ENCODE data around the gene DNM1L.
A peak's percentile ranks its signal among the peaks of the same experiment; 100 is the strongest.

The DNM1L gene

DNA sequence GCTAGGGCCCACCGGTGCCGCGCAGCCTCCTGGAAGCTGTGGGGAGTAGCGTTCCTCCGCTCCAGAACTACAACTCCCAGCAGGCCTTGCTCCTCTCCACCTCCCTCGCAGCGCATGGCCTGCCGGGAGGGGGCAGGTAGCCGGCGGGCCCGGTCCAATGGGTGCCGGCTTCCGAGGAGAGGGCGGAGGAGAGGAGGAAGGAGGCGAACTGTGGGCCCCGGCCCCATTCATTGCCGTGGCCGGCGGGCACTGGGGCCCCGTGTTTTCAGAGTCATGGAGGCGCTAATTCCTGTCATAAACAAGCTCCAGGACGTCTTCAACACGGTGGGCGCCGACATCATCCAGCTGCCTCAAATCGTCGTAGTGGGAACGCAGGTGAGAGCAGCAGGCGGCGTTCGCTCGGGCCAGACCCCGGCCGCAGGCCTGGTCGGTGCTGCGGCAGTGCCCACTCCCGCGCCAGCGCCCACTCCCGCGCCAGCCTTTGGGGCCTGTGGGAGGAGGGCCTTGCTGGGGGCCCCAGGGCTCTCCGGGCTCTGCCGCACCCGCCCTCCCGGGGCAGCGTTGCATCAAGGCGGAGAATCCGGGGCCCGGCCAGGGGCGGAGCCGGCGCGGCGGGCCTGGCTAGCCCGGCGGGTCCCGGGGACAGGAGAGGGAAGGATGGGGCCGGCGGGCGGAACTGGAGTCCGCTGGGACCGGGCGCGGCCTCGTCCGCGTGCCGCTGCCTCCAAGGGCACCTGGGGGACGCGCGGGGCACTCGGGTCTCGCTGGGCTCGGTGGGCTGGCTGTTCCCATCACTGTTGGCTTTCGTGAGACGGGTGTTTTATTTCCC, at the start of gene DNM1L:
TSS of gene DNM1L (plus strand) at position 211 of the 829 bp plus-strand sequence. CDS start at position 274, 63 bp downstream.
- DNase-seq: peak; percentile 95 to 97

- no peak for DNase-seq
Observed at GRCh38 chr12:32641287-32641901, 37.7 kb upstream of the DNM1L start.

DNA sequence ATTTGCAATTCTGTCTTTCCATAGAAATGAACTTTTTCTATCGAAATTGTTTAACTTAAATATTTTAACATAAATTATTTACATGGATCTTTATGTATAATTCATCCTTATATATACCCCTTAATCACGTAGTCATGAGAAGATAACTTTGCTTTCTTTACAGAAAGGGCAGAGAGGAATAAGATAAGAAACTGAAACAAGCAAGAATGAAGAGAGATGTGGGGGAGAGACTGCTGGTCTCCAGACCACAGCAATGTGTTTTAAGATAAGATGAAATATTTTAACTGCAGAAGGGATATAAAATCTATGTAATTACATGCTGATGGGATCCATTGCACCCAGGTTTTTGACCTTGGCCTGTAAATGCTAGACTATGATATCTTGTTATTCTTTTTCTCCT, 34.7 kb upstream of the DNM1L start:
- DNase-seq: no peak

DNA sequence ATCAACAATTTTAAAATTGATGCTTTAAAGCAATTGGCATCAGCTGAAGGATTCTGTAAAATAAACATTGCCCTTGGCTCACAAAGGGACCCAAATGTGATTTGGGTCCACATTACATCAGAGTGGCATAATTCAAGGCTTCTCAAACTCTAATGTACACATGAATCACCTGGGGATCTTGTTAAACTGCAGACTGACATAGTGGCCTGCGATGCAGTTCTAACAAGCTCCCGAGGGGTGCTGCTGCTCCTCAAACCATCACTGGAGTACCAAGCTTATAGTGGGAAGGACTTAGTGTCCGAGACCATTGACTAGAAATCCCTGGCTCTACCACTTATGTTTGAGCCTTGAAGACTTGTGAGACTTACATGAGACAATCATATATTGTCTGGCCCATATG, 31.8 kb upstream of the DNM1L start:
- no peak for DNase-seq

GRCh38 chr12:32650508-32650907, 28.6 kb upstream of the DNM1L start:
- DNase-seq: no peak

DNA sequence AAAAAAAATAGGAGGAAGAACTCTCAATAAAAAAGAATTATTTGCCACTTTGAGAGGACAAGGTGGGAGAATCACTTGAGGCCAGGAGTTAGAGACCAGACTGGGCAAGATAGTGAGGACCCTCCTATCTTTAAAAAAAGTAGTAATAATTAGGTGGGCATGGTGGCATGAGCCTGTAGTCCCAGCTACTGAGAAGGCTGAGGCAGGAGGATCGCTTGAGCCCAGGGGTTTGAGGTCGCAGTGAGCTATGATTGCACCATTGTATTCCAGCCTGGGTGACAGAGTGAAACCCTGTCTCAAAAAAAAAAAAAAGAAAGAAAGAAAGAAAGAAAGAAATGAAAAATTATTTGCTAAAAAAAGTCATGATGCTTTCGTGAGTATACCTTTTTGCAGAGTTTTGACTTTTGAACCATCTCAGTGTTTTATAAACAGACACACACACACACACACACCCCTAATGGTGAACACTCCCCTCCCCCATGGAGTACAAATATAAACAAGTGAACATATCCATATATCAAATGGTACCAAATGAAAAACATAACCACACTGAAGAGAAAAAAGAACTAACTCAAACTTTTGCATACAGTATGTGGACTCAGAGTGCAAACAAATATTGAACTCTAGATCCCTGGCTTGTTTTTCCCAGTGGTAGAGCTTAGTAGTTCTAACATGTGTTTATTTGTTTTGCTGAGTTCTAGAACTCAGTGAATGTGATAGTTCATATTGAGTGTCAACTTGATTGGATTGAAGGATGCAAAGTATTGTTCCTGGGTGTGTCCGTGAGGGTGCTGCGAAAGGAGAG, 27.7 kb upstream of the DNM1L start:
- no peak for DNase-seq

GRCh38 chr12:32651956-32652210, 27.2 kb upstream of the DNM1L start:
- DNase-seq: no peak

- no peak for DNase-seq
Observed at GRCh38 chr12:32659908-32660440, 19.1 kb upstream of the DNM1L start.

- no peak for DNase-seq
Observed at GRCh38 chr12:32661706-32662105, 17.4 kb upstream of the DNM1L start.

GRCh38 chr12:32662665-32663064, 16.4 kb upstream of the DNM1L start:
- no peak for DNase-seq

DNA sequence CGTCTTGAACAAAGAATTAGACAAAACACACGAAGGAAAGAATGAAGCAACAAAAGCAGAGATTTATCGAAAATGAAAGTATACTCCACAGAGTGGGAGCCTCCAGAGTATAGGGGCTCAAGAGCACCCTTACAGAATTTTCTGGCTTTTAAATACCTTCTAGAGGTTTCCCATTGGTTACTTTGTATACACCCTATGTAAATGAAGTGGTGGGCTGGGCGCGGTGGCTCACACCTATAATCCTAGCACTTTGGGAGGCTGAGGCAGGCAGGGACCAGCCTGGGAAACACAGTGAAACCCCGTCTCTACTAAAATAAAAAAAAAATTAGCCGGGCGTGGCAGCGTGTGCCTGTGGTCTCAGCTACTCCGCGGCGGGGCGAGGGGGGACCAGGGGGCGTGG, 13.1 kb upstream of the DNM1L start:
- DNase-seq: no peak

GRCh38 chr12:32669584-32669983, 9.5 kb upstream of the DNM1L start:
- no peak for DNase-seq

DNA sequence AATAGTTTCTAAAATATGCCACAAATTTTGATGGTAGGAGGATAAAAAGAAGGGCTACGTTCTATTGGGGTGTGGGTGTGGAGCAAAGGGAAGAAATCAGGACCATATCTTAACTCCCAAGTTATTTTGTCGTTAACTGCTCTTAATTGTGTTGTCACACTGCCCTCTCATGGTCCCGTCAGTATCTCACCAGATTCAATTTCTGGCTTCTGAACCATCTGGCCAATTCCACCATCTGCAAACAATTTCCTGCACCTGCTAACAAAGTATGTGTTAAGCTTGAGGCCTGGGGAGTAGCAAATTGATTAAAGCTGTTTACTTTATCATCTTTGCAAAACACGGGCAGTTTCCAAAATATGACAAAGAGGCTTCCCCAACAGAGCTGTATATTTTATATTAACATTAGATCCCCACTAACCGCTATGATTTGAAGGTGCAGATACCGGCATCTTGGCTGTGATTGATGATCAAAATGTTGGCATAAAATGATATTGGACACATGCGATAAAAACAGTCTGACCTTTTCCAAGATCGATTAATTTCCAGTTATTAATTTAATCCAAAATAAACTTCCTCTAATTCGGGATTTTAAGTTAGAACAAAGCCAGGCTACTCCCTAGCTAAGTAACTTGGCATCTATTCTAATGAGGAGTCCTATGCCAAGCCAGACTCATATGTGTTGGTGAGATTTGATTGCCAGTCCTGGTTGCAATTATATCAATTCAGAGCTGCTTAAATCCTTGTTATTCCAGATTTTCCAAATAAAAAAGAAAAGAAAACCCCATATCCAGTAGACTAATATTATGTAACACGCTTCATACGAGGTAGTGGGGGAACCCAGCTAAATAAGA, 6.9 kb upstream of the DNM1L start:
- peak; percentile 7 to 72 for DNase-seq

DNA sequence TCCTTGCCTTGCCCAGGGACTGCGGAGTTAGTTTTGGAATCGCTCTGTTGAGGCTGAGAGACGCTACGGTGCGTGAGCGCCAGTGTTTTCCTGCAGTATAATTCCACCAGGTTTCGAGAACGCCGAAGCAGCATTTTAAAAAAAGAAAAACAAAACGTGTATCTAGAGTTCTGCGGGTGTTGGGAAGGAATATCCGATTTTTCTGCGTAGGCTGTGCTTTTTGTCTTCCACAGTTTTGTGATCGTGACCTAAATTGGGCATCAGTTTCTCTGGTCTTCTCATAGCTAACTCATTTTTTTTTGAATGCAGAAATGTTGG, 778 bp downstream of the DNM1L start:
- DNase-seq: no peak

GRCh38 chr12:32680787-32681186, 1.7 kb downstream of the DNM1L start:
- no peak for DNase-seq

GRCh38 chr12:32681272-32681671, 2.2 kb downstream of the DNM1L start:
- no peak for DNase-seq

DNA sequence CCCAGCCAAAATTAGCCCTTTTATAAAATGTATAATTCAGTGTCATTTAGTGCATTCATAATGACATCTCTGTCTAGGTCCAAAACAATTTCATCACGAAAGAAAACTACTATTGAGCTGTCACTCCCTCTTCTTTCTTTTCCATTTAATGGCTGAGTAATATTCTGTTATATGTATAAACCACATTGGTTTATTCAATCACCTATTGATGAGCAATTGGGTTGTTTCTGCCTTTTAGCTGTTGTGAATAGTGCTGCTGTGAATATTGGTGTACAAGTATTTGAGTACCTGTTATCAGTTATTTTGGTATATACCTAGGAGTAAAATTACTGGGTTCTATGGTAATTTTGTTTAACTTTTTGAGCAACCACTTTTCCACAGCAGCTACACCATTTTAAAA, 7.2 kb downstream of the DNM1L start:
- no peak for DNase-seq

DNA sequence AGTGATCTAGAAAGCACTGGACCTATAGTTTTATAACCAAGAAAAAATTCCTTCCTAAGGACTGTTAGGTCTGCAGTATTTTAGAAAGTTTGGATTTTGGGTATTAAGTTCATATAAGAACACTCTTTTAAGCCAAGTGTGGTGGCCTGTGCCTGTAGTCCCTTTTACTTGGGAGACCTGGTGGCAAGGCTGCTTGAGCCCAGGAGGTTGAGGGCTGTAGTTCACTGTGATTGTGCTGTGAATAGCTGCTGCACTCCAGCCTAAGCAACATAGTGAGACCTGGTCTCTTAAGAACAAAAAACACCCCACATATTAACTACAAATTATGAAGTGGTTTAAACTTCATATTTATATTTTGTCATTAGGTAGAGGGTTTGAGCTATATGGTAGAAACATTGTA, 9.7 kb downstream of the DNM1L start:
- no peak for DNase-seq

GRCh38 chr12:32690927-32691326, 11.8 kb downstream of the DNM1L start:
- DNase-seq: no peak

GRCh38 chr12:32692358-32692757, 13.3 kb downstream of the DNM1L start:
- DNase-seq: no peak

DNA sequence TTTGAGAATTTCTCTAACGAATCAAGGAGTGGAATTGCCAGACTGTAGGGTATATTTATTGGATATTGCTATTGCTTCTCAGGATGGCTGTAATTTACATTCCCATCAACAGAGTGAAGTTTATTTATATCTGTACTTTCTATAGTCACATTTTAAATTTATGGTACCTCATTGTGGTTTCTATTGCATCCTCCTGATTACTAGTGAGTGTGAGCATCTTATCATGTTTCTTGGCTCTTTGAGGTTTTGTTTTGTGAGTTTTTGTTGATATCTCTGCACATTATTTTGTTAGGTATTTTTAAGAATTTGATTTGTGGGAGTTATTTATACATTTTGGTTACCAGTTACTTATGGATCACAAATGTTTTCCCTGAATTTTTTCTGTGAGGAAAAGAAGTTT, 13.9 kb downstream of the DNM1L start:
- no peak for DNase-seq

DNA sequence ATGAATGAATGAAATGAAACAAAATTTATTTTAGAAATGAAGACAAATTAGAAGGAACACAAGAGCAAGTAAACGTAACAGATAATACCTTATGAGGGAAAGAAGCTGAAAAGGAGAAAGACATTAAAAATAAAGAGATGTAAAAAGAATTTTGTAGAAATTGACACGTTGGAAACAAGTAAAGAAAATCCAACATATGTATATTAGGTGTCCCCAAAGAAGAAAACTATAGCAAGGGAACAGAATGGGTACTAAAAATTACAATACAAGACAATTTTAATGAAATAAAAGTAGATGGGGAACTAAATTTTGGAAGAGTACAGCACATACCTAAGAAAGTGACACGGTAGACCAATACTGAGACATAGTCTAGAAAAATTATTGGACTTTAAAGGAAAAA, 16.7 kb downstream of the DNM1L start:
- DNase-seq: no peak

DNA sequence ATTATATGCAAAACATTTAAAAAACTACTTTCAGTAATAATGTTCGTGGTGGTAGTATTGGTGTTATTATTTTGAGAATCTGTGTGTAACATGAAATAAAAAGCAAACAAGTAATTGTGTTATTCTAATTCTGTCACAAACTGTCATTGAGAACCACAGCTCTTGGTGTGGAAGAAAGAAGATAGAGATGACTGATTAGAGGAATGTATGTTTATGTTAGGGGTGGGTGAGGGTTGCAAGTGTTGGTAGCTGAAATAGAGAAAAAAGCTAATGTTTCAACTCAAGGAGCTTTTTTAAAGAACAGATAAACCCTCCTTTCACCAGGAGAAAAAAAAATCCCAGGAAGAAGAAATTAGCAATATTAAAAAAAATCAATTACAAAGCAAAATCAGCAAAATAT, 18.3 kb downstream of the DNM1L start:
- no peak for DNase-seq

All from SW 1271 (cell line).